PC-9 (cell line): ENCODE results near the gene FUT7. TPM values are rescaled to one million over a fixed set of nuclear protein-coding genes. Genes with fewer than 3 reads are reported as not detected.
A peak's percentile ranks its signal among the peaks of the same experiment; 100 is the strongest.

Source experiments
- BruUV-seq: library from RNA; stranded (reverse); fragments of 400-500 nt; replicated peaks from 2 replicates; lab custom pipeline; 2021; lab: Mats Ljungman, UMichigan
- CTCF ChIA-PET: fragments of 300-600 bp; sonication (Branson Sonifier 250); formaldehyde crosslinking; loops from one replicate; lab custom pipeline; 2022; ENCODE audit warnings: antibody characterized with exemption; lab: Charles Lee
- POLR2A ChIA-PET: fragments of 300-600 bp; sonication (Branson Sonifier 250); formaldehyde crosslinking; loops from one replicate; lab custom pipeline; 2022; ENCODE audit warnings: antibody characterized with exemption; ENCODE audit not compliant: unreplicated experiment; lab: Charles Lee
- DNase-seq, 2 experiments: peaks; one replicate each; pipeline versions ENCODE4 v3.0.0 to v3.0.0-alpha.2; 2015 to 2022; ENCODE audit warnings: mixed read lengths in 1 of 2
- H2AFZ ChIP-seq: fragments of 200-600 bp; sonication (generic); 2 replicates; pipeline ENCODE4 v1.8.1; 2017; ENCODE audit warnings: antibody characterized with exemption
- H3F3A ChIP-seq: fragments of 200-600 bp; sonication (generic); 2 replicates; pipeline ENCODE4 v1.8.1; 2017; ENCODE audit warnings: antibody characterized with exemption, mild to moderate bottlenecking, low read depth; ENCODE audit not compliant: insufficient read depth
- H3K27ac ChIP-seq: fragments of 200-600 bp; sonication (generic); 2 replicates; pipeline ENCODE4 v1.6.1; 2016; ENCODE audit warnings: mixed run types
- H3K27me3 ChIP-seq: fragments of 200-600 bp; sonication (generic); 2 replicates; pipeline ENCODE4 v1.6.1; 2016; ENCODE audit warnings: low read depth, mixed run types; ENCODE audit not compliant: insufficient read depth
- H3K36me3 ChIP-seq: fragments of 200-600 bp; sonication (generic); 2 replicates; pipeline ENCODE4 v1.6.1; 2016; ENCODE audit warnings: low read depth, mixed run types
- H3K4me1 ChIP-seq: fragments of 200-600 bp; sonication (generic); replicated peaks from 2 replicates; pipeline ENCODE4 v1.6.1; 2016; ENCODE audit warnings: mixed run types; ENCODE audit not compliant: insufficient read depth
- H3K4me2 ChIP-seq: fragments of 200-600 bp; sonication (generic); 2 replicates; pipeline ENCODE4 v1.6.1; 2017; ENCODE audit warnings: mixed run types
- H3K4me3 ChIP-seq: fragments of 200-600 bp; sonication (generic); 2 replicates; pipeline ENCODE4 v1.6.1; 2016; ENCODE audit warnings: mixed run types
- H3K79me2 ChIP-seq: fragments of 200-600 bp; sonication (generic); 2 replicates; pipeline ENCODE4 v1.6.1; 2017; ENCODE audit warnings: low read depth, mixed run types
- H3K9me2 ChIP-seq: fragments of 200-600 bp; sonication (generic); 2 replicates; pipeline ENCODE4 v1.8.1; 2017; ENCODE audit warnings: mild to moderate bottlenecking; ENCODE audit not compliant: insufficient read depth
- H3K9me3 ChIP-seq: fragments of 200-600 bp; sonication (generic); 2 replicates; pipeline ENCODE4 v1.8.1; 2016; ENCODE audit warnings: low read depth; ENCODE audit not compliant: insufficient read depth
- H4K20me1 ChIP-seq: fragments of 200-600 bp; sonication (generic); 2 replicates; pipeline ENCODE4 v1.8.1; 2017; ENCODE audit not compliant: insufficient read depth
- EZH2 ChIP-seq: fragments of 200-600 bp; sonication (generic); IDR thresholded peaks from 2 replicates; pipeline ENCODE4 v1.8.0; 2017; ENCODE audit warnings: antibody characterized with exemption, low read depth
- intact Hi-C: fragments of 100-400 bp; cut with micrococcal nuclease; formaldehyde crosslinking; loops from one replicate; pipeline ENCODE4 v1.10.0; 2022; ENCODE audit not compliant: unreplicated experiment
- total RNA-seq: library from RNA; stranded (reverse); gene quantifications from 2 replicates; pipeline ENCODE4 v1.2.3, GENCODE V29; 2021
- TF ChIP-seq, protein P1 (sequence below): fragments of 200-600 bp; sonication (generic); conservative IDR thresholded peaks from 2 replicates; pipeline ENCODE4 v1.6.1; 2017; ENCODE audit warnings: mixed run types, antibody characterized with exemption, mild to moderate bottlenecking, moderate library complexity

The FUT7 gene
- total RNA-seq, 1 experiment from 2014 or later: not detected

- CTCF ChIA-PET: no interaction called here
- H3F3A ChIP-seq: peaks cover 11% of the 10 kb centered on the region; the same call in 1 of the 2 replicates
Measured at GRCh38 chr9:137049544-137050449, 17.9 kb upstream of the FUT7 start.

GRCh38 chr9:137048655-137049543 is 17.0 kb upstream of the FUT7 start:
- Histone ChIP-seq H3K4me2 (no peak overlapping the region), H3K27me3 (peaks cover 6% of the 10 kb centered on the region), H3K9me2 (no peaks in the 10 kb centered on the region), H3K27ac (no peak overlapping the region), H3K36me3 (no peaks in the 10 kb centered on the region), H2AFZ (no peak overlapping the region), H3K9me3 (no peaks in the 10 kb centered on the region), H3K4me1 (peaks cover 12% of the 10 kb centered on the region), H3K79me2 (peaks cover 14% of the 10 kb centered on the region), H4K20me1 (peaks cover 19% of the 10 kb centered on the region), H3K4me3 (no peak overlapping the region), H3F3A (peaks cover 14% of the 10 kb centered on the region; the same call in 1 of the 2 replicates)
- intact Hi-C loops: loop anchor here (5.0 kb wide), 1 partner anchor 68 kb away; no protein-coding TSS in a partner anchor
- CTCF ChIA-PET: interaction anchor here (0.6 to 1.0 kb wide), 3 partner anchors 19 to 373 kb away, joined by 3 to 8 read pairs (median 5); no protein-coding TSS in a partner anchor
- DNase-seq: no peak
- POLR2A ChIA-PET: no interaction called here
- no peak for TF ChIP-seq EZH2
- TF ChIP-seq, protein P1, sequence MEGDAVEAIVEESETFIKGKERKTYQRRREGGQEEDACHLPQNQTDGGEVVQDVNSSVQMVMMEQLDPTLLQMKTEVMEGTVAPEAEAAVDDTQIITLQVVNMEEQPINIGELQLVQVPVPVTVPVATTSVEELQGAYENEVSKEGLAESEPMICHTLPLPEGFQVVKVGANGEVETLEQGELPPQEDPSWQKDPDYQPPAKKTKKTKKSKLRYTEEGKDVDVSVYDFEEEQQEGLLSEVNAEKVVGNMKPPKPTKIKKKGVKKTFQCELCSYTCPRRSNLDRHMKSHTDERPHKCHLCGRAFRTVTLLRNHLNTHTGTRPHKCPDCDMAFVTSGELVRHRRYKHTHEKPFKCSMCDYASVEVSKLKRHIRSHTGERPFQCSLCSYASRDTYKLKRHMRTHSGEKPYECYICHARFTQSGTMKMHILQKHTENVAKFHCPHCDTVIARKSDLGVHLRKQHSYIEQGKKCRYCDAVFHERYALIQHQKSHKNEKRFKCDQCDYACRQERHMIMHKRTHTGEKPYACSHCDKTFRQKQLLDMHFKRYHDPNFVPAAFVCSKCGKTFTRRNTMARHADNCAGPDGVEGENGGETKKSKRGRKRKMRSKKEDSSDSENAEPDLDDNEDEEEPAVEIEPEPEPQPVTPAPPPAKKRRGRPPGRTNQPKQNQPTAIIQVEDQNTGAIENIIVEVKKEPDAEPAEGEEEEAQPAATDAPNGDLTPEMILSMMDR: no peak
- no TSS peak for BruUV-seq

More at GRCh38 chr9:137049544-137050449, 17.9 kb upstream of the FUT7 start:
- Histone ChIP-seq H3K9me2 (no peaks in the 10 kb centered on the region), H3K79me2 (peaks cover 5% of the 10 kb centered on the region), H3K4me3 (no peak overlapping the region), H3K27me3 (peaks cover 6% of the 10 kb centered on the region), H4K20me1 (peaks cover 10% of the 10 kb centered on the region), H2AFZ (no peak overlapping the region), H3K9me3 (no peaks in the 10 kb centered on the region), H3K4me2 (no peak overlapping the region), H3K27ac (no peak overlapping the region), H3K36me3 (no peaks in the 10 kb centered on the region), H3K4me1 (peaks cover 3% of the 10 kb centered on the region)
- no peak for TF ChIP-seq EZH2
- TF ChIP-seq, protein P1: peak; percentile 65
- intact Hi-C loops: loop anchor here (5.0 kb wide), 1 partner anchor 68 kb away; no protein-coding TSS in a partner anchor
- peak in 1 of 2 experiments; percentile 73 for DNase-seq
- POLR2A ChIA-PET: no interaction called here
- no TSS peak for BruUV-seq
